CD4-positive, alpha-beta T cell treated with Interleukin-21 for 1 hour (primary cell): Measurements from ENCODE around the gene PARP6.

Source experiments
- DNase-seq: peaks from one replicate; pipeline ENCODE4 v3.0.0-alpha.2; 2020

PARP6 gene, protein sequence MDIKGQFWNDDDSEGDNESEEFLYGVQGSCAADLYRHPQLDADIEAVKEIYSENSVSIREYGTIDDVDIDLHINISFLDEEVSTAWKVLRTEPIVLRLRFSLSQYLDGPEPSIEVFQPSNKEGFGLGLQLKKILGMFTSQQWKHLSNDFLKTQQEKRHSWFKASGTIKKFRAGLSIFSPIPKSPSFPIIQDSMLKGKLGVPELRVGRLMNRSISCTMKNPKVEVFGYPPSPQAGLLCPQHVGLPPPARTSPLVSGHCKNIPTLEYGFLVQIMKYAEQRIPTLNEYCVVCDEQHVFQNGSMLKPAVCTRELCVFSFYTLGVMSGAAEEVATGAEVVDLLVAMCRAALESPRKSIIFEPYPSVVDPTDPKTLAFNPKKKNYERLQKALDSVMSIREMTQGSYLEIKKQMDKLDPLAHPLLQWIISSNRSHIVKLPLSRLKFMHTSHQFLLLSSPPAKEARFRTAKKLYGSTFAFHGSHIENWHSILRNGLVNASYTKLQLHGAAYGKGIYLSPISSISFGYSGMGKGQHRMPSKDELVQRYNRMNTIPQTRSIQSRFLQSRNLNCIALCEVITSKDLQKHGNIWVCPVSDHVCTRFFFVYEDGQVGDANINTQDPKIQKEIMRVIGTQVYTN

DNA sequence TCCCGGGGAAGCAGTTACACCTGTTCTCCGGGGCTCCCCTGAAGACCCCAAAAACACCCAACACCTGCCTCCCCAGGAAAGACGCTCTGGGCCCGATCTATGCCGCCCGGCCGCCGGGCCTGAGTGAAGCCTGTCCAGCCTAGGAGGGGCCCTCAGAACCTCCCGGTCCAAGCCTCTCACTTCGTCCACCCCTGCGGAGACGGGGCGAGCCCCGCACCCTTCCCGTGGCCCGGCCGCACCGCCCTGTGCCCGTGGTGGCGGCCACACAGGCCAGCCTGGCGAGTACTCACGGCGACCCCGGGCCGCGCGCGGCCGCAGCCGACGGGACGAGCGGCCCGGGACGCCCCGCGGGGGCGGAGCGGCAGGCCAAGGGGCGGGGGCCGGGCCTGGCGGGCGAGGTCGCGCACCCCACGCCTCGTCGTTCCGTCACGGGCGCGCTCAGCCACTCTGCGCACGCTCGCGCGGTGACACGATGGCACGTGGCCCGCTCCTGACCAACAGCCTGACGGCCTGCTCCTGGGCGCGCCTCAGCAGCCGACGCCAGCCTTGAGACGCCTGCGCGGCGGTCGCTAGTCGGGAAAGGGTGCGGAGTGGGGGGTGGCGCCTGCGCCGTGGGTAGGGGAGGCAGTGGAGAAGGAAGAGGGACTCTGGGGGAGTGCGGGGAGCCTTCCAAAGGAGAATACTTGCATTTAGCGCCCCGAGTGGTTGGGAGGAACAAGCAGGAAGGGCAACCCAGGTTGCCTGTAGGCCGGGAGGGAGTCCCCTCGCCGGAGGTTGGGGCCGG, at the start of gene PARP6:
Gene PARP6 (minus strand): TSS at position 342 of the 784 bp plus-strand sequence. CDS start 5,077 bp downstream, outside the sequence.
- peak; percentile 99 for DNase-seq

DNA sequence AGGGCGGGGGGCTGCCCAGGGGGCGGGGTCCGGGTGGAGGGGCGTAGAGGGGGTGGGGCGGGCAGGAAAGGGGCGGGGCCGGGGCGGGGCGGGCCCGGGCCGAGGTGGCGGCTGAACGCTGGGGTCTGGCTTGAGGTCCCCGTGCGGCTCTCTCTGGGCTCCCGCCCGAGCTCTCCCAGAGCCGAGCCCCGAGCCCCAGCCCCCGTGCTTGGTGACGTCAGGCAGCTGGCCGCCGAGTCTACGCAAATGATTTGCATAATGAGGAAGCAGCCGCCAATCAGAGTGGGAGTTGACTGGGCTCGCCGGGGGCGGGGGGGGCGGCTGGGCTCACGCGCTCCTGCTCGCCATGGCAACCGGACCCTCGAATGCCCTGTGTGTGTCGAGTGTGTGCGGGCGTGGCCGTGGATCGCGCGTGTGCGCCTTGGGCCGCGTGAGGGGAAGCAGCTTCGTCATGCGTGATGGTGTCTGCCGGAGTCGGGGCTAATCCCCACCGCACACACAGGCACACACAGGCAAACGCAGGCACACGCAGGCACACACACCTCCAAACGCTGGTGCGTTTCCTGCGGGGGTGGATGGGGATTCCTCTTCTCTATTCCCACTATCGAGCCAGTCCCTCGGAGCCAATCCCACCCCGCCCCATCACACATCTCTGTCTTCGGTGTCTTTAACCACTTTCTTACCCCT, 47.8 kb upstream of the PARP6 start, which contains the start of gene CELF6:
Gene CELF6 (minus strand): TSS at position 173 of the 687 bp plus-strand sequence. CDS start 283 bp downstream, outside the sequence.
- DNase-seq, result peak; percentile 88

DNA sequence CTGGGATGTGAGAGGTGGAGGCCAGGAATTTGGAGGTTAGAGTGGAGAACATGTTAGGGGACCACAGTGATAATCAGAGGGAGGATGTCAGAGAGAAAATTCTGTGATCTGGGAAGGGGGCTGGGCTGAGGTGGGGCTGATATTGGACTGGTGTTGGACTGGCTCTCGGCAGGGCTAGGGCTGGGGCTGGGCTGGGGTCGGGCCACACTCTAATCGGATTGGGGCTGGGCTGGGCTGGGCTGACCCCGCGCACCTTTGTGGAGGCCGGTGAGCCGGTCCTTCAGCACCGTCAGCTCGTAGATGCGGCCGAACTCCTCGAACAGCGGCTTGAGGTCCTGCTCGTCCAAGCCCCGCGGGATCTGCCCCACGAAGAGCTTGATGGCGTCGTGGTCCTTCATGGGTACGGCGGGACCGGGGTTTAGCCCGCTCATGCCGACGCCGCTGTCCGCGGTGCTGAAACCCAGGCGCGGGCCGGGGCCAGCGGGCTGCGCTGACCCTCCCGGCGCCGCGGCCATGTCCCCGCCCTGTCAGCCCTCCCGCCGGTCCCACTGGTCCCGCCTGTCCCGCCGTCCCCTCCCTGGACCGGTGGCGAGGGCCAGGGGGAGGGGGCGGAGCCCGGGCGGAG, 47.1 kb upstream of the PARP6 start:
- peak; percentile 47 for DNase-seq

DNA sequence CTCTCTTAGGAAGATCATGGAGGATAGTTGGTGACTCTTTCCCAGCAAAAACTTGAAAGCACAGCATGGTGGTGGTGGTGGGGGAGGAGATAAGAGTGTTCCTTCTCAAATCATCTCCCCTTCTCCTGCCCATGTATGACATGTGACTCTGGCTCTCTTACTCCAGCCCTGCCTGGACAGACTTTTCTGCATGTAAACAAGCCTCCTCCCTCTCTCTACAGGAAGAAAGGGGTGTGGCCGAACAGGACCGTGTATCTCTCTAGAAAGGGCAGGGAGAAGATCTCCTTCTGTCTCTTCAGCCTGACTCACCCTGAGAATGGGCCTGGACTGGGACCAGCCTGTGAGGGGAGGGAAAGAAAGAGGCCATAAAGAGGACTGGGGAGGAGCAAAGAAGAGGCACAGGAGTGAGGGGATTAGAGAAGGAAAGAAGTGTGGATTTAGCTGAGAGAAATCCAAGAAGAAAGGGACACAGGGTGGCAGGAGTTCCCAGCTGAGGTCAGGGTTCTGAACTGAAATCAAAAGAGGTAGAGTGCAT, 46.1 kb upstream of the PARP6 start:
- DNase-seq, result peak; percentile 7

DNA sequence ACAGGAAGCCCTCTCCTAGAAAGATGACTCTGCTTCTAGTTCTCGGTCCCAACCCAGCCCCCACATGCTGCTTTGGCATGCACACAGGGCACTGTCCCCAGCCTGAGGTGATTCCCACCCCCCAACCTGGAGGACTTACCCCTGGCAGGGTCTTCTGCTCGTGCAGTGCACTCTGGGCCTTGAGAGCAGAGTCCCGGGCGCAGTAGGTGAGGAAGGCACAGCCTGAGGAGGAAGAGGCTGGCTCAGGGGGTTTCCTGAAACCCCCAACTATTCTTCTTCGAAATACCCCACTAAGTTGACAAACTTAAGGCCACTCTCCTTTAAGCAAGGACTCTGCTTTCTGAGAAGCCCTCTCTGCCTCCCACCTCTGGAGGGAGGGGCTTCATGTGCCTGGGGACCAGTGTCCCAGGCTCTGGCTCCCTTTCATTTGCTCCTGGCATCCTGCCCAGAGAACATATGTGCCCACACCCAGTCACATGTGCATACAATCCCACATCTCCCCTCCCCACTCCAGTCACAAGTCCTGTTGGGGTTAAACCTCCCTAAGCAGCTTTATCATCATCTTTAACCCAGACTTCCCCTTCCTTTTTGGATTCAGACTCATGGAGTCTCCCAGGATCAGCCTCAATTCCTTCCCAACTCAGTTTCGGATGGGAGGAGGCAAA, 43.5 kb upstream of the PARP6 start:
- DNase-seq, result no peak

DNA sequence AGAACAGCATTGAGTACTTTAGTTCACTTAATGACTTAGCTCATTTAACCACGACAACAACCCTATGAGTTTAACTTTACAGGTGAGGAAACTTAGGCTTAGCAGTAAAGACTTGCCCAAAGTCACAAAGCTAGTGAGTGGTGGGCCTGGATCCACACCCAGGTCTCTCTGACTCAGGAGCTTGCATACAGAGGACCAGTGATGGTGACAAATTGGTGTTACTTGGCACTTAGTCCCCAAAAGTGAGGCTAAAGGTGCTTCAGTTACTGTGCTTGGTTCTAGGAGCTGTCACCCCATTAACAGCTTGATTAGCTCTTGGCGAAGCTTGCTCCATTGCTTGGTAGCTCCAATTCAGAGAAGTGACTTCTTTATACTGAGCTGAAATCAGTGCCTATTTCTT, 41.5 kb upstream of the PARP6 start:
- DNase-seq, result no peak

DNA sequence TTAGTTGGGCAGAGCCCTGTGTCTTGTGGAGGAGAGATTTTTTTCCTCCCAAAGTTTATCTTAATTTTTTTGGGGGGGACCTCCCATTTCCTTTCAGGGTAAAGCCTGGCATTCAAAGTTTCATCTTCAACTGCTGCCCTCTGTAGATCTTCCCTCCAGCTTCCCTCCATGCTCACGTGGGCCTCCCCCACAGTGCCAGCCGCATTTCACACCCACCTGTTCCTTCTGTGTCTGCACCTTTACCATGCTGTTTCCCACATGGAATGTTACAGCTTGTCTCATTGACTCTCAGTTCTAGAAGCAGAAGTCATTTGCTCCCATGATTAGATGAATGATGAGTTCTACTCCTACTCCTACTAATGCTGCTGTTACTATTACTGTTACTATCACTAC, 41.1 kb upstream of the PARP6 start:
- DNase-seq, result no peak

DNA sequence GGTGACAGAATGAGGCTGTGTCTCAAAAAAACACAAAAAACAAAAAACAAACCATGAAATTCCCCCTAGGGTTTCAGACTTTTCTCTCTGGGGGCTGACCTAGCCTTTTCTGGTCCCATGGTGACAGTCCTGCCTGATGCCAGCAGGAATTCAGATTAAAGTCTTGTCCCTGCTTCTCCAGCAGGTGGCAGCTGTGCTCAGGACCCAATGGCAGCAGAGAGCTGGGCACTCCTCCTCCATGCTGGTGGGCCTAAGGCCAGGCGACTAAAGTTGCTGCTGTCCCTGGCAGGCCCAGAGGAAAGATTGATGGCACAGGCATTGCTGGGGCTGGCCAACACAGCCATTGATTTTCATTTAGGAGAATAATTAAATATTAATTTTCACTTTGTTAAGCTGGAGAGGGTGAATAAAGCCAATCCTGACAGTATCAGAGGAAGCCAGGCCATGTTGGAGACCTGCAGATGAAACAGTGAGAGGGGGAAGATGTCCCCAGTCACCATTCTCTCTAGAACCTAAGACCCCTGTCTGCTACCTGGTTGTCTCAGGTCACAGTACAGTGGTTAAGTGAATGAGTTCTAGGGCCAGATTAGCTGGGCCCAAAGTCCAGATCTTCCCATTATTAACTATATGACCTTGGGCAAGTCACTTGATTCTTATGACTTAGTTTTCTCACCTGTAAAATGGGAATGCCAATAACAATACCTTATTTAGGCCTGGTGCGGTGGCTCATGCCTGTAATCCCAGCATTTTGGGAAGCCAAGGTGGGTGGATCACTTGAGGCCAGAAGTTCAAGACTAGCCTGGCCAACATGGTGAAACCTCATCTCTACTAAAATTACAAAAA, 40.5 kb upstream of the PARP6 start:
- peak; percentile 66 for DNase-seq

DNA sequence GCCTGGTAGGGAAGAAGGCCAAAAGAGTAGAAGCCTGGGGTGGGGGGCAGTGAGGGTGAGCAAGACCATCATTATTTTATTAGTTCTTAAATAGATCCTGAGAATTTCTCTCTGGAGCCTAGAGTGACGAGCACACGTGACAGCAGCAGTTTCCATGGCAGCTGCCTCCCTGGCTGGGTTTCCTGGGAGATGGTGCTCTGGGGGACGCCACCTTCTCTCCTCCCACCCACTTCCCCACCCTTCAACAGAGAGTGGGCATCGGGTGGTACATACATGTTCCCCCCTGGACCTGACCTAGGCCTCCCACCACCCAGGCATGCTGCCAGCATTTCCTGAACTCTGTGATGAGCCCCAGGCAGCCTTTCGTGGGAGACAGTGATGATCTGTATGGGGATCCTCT, 34.7 kb upstream of the PARP6 start:
- no peak for DNase-seq

DNA sequence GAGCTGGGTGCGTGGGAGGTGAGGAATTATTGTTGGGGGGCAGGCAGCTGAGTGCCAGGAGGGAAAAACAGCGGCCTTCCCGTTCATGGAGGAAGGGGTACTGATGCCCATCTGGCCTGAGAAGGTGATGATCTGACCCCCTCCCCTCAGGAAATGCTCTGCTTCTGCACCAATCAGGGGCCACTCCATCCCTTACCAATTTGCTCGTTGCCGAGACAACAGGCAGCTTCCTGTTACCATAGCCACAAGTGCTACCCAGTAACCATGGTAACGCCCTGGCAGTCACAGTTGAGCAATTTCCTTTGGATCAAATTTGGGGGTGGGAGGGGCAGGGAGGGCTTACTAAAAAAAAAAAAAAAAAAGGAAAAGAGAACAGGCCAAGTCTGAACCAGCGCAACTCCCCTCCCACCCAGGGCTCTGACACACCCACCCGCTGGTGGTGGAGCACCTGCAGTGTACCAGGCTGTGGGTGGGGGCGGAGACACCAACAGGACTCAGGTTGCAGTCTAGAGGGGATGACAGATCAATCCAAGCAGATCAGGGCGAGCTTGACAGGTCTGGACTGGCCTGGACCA, 33.9 kb upstream of the PARP6 start:
- DNase-seq, result peak; percentile 81

DNA sequence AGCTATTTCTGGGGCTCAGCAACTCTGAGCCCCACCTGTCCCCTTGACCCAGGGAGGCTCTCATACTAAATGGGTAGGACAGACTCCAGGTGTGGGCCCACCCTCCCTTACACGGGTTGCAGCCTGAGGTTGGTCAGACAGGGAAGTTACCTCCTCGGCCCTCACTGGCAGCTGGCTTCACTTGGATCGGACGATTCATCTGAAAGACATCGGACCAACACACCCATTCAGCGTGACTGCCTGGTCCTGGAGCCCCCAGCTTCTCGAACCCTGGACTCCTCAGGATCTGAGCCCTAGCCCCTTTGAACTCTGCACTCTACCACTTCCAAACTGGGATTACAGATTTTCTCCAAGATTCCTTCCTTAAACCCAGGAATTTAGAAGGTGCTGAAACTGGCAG, 32.2 kb upstream of the PARP6 start:
- no peak for DNase-seq

DNA sequence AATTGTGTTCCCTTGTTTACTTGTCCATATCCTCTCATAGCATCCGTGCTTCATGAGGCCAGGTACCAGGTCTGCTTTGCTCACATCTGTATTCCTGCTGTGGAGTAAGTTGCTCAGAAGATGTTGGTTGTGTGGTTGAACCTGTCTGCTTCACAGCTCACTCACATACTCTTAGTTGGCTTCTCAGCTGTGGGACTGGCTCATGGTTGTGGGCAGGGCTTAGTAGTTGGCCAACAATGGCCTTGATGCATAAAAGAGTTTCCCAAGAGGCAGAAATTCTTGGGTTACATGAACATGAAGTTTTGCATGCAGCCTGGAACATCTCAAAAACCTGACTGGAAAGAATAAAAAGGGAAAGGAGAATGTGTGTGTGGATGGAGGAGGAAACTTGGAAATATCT, 30.6 kb upstream of the PARP6 start:
- no peak for DNase-seq

DNA sequence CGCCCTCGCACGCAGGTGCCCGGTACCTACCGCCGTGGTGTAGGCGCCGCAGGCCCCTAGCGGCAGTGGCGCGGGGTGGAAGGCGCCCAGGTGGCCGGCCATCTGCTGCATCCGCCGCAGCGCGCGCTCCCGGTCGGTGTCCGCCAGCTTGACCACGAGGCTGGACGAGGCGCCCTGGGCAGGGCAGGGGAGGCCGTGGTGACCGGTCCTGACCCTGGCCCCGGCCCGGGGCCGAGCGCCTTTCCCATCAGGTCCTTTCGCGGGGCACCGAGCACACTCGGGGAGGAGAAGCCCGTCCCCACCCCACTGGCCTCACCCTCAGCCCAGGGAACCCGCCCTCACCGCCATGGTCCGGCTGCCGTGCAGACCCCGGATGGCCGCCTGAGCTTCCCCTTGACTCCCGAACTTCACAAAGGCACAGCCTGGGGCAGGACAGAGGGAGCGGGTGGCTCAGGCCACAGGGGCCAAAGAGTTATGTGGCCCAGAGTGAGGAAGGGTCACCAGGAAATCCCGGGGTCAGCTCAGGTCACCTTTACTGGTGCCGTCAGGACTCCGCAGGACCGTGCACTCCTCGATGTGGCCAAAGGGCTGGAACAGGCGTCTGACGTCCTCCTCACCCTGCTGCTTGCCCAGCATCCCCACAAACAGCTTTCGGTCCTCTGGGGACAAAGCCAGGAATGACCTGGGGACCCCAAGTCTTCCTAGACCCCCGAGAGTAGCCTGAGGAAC, 17.4 kb upstream of the PARP6 start:
- DNase-seq, result no peak

DNA sequence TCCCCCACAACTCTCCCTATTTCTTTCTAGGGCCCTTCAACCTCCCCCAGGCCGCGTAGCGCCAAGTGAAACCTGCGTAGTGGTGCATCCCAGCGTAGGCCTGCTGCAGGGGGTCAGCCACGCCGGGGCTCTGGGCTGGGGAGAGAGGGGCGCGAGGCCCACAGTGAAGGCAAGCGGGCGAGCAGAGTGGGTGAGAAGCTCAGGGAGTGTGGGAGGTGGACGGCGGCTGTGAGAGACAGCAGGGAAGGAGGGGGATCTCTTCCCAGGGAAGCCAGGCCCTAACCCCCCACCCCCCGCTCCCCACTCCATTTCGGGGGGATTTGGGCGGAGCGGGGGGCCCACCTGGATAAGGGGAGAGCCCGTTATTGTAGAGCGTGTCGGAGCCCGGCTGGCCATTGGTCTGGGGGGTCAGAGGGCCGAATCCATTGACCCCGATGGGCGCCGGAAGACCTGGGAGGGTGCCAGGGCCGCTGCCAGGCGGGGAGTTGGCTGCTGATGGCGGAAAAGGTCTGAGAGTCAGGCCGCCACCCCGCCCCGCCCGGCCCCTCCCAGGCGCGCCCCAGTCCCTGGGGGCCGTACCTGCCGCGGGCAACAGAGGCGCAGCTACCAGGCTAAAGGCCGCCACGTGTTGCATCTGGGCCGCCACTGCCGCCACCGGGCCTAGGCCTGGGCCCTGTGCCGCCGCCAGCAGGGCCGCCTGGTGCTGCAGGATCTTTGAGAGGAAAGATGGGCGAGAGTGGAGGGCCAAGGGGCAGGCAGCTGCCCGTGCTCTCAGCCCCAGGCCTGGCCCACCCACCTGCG, 16.6 kb upstream of the PARP6 start:
- no peak for DNase-seq

DNA sequence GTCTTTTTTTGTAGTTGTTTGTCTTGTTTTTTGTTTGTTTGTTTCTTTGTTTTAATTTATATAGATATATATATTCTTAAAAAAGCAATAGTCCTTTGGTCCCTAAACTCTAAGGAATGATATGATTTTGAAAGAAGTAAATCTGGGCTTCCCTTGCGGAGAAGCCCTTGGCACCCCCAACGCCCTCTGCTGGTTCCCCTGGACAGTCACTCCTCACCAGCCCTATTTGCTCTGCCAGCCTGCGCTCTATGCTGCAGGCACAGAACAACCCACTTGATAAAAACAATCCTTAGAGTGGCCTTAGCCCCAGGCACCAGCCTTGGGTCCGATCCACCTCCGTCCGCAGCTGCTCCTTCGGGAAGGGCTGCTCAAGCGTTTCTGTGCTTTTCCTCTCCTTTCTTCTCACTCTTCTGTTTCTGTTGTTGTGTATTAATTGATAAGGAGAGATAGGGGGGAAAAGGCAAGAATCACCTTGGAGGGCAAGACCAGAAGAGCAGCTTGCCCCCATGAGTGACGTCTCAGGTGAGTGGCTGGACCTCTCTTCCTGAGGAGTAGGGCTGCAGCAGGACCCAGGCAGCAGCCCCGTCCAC, 13.7 kb upstream of the PARP6 start:
- peak; percentile 38 for DNase-seq

DNA sequence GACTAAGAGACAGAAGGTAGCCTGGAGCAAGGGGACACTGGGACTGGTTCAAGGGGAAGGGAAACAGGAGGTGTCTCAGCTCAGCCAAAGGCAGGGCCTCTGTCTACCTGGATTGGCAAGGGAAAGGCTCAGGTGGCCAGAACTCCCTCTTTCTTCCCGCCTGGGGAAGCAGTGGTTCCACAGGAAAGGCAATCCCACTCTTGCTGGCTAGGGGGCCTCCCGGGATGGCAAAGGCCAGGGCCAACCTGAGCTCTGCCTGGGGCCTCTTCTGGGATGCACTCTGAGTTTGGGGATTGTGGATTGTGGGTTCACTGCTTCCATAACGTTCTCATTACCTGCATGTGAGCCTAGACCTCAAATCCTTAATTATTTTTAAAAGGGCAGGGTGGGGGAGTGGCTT, 13.0 kb upstream of the PARP6 start:
- DNase-seq, result no peak

DNA sequence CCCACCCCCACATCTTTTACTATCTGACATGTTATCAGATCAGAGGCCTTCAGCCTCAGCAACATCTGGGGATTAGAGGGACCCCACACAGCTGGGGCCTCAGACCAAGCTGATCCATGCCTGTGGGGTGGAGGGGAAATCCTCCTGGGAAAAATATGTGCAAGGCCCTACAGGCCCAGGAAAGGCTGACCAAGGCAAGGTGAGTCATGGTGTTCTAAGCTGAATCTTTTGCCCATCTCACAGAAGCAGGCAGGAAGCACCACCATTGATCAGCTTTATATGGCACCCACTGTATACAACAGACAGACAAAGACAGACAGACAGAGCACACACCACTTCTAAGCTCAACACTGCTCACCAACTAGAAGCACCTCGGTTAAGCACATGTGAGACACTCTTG, 12.4 kb upstream of the PARP6 start:
- DNase-seq, result no peak

DNA sequence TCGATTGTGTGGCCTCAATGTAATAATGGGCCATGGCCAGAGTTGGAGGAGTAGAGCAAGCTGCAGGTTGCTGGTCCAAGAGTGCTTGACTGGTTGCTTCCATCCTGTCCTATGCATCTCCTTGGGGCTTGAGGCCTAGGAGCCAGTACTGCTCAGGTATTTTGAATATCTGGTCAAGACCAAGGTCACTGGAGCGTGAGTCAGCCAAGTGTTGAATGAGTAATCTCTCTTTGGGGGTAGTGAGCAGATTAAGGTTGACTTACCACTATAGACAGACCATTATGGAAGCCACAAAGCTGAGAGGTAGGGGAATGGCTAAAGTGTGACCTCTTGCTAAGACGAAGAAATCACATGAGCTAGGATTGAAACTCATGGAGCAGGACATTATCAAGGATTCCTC, 9.4 kb upstream of the PARP6 start:
- DNase-seq, result no peak
